ENCODE data around the gene AKAP6.

DNA sequence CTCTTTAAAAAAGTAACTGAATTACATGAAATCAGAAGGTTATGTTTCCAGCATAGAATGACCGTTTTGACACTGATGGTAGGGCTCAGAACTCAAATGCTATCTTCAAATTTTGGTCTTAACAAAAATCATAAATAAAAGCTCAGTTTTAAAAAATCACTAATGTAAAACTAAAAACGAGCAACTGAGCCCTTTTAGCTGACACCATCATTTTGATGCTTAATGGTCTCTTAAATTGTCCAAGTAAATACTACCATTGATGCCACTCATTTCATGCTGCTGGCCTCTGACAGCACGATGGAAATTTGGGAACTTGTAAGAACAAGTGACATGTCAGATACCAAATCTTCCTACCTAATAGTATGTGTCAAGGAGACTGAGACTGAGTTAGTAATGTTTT lies 205.0 kb downstream of the AKAP6 start:
- no peak for TF ChIP-seq SPI1 (IDR thresholded peaks at IDR 0.05; ENCODE audit: low read depth, low read length)
- no peak for TF ChIP-seq POLR2AphosphoS5 (IDR thresholded peaks at IDR 0.05; ENCODE audit: low read depth, low read length)
- no peak for TF ChIP-seq POLR2A (IDR thresholded peaks at IDR 0.05; ENCODE audit: low read depth, low read length)
- TF ChIP-seq TAF1 (IDR thresholded peaks at IDR 0.05; ENCODE audit: low read depth, low read length) = no peak

Measured in GM12891 (cell line).